HEK293 (cell line): ENCODE data around the gene TESMIN.

ENCODE experiments used
- OSR2 ChIP-seq: fragments of 450-650 bp; formaldehyde crosslinking; IDR thresholded peaks from 2 replicates; pipeline ENCODE4 v1.5.1; 2016; ENCODE audit warnings: missing biosample characterization, missing genetic modification characterization
- PATZ1 ChIP-seq: fragments of 450-650 bp; formaldehyde crosslinking; IDR thresholded peaks from 2 replicates; pipeline ENCODE4 v1.5.1; 2016; ENCODE audit warnings: missing biosample characterization, missing genetic modification characterization
- TRIM28 ChIP-seq: IDR thresholded peaks from 2 replicates; pipeline ENCODE4 v1.6.1; 2011; ENCODE audit warnings: low read length, control low read depth, borderline replicate concordance
- ZBTB10 ChIP-seq: fragments of 450-650 bp; formaldehyde crosslinking; IDR thresholded peaks from 2 replicates; pipeline ENCODE4 v1.5.1; 2016; ENCODE audit warnings: missing biosample characterization, missing genetic modification characterization
- ZBTB21 ChIP-seq: fragments of 450-650 bp; formaldehyde crosslinking; IDR thresholded peaks from 2 replicates; pipeline ENCODE4 v1.5.1; 2017; ENCODE audit warnings: missing biosample characterization, missing genetic modification characterization
- ZFP3 ChIP-seq: fragments of 450-650 bp; formaldehyde crosslinking; IDR thresholded peaks from 2 replicates; pipeline ENCODE4 v1.5.1; 2016; ENCODE audit warnings: low read depth, missing biosample characterization, missing genetic modification characterization
- ZFP37 ChIP-seq: fragments of 450-650 bp; formaldehyde crosslinking; IDR thresholded peaks from 2 replicates; pipeline ENCODE4 v1.5.1; 2016; ENCODE audit warnings: missing biosample characterization, missing genetic modification characterization
- ZNF169 ChIP-seq: fragments of 450-650 bp; formaldehyde crosslinking; IDR thresholded peaks from 2 replicates; pipeline ENCODE4 v1.5.1; 2016; ENCODE audit warnings: missing biosample characterization, missing genetic modification characterization
- ZNF311 ChIP-seq: fragments of 450-650 bp; formaldehyde crosslinking; IDR thresholded peaks from 2 replicates; pipeline ENCODE4 v1.5.1; 2017; ENCODE audit warnings: missing biosample characterization, missing genetic modification characterization, borderline replicate concordance
- ZSCAN30 ChIP-seq: fragments of 450-650 bp; IDR thresholded peaks from 2 replicates; pipeline ENCODE4 v1.5.1; 2018; ENCODE audit warnings: missing biosample characterization, mild to moderate bottlenecking, missing genetic modification characterization, moderate library complexity
- ZXDB ChIP-seq: fragments of 450-650 bp; formaldehyde crosslinking; IDR thresholded peaks from 2 replicates; pipeline ENCODE4 v1.5.1; 2016; ENCODE audit warnings: missing biosample characterization, missing genetic modification characterization
- TF ChIP-seq, protein P1 (sequence below): fragments of 450-650 bp; formaldehyde crosslinking; IDR thresholded peaks from 2 replicates; pipeline ENCODE4 v1.5.1; 2016; ENCODE audit warnings: missing biosample characterization, missing genetic modification characterization

DNA sequence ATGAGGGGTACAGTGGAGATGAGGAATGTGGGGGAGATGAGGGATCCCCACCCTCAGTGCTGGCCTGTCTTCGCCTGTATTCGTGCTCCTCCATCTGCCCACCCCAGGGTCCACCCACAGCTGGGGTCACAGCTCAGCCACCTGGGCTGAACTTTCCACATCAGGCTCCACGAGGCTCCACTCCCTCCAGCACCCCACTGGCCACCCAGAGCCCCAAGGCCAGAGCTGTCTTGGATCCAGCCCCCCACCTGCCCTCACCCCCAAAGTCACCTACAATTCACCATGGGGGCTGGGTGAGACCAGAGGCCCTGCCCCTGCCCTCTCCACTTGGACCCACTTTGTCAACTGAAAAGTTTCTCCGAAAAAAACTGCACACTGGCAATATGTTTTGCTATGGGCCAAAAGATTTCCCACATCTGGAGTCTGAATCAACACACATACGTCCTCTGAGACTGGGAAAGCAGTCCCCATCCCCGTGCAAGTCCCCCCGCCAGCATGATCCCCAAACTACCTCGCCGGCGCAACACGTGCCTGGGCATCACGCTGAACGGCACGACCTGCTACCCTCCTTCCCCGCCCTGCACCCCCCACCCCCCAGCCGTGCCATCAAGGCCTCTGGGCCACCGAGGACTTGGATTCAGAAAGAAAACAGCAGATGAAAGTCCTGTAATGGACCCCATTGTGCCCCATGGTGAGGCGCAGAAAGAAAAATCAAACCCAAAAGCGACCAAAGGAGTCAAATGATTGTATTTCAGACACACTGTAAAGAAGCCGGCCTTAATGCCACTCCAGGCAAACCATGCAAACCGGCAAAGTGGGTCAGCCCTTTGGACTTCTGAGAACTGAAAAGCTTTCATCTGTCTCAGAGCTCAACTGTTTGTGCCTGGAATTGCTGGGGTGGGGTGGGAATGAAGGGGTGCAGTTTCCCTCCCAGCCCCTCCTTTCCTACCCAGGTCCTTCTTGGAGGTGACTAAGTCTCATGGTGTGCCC, 83.5 kb downstream of the TESMIN start:
- TF ChIP-seq, protein P1, sequence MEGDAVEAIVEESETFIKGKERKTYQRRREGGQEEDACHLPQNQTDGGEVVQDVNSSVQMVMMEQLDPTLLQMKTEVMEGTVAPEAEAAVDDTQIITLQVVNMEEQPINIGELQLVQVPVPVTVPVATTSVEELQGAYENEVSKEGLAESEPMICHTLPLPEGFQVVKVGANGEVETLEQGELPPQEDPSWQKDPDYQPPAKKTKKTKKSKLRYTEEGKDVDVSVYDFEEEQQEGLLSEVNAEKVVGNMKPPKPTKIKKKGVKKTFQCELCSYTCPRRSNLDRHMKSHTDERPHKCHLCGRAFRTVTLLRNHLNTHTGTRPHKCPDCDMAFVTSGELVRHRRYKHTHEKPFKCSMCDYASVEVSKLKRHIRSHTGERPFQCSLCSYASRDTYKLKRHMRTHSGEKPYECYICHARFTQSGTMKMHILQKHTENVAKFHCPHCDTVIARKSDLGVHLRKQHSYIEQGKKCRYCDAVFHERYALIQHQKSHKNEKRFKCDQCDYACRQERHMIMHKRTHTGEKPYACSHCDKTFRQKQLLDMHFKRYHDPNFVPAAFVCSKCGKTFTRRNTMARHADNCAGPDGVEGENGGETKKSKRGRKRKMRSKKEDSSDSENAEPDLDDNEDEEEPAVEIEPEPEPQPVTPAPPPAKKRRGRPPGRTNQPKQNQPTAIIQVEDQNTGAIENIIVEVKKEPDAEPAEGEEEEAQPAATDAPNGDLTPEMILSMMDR: no peak
- TF ChIP-seq PATZ1 (tag by site-specific recombination) (no peak), TRIM28 (no peak), ZBTB21 (tag by site-specific recombination) (no peak), OSR2 (no peak), ZSCAN30 (tag by site-specific recombination) (no peak), ZFP37 (tag by site-specific recombination) (no peak), ZNF169 (tag by site-specific recombination) (no peak), ZXDB (no peak), ZFP3 (no peak), ZNF311 (tag by site-specific recombination) (no peak), ZBTB10 (peak; percentile 86)
